GM23338 (cell line): Measurements from ENCODE around the gene HECTD1. TPM values are rescaled to one million over a fixed set of nuclear protein-coding genes. Genes with fewer than 3 reads are reported as not detected.
"Not testable (repeated sequence)": the region's sequence is repeated elsewhere in the genome, so short reads cannot be mapped to it uniquely, and the experiment has no call there.

Source experiments
- ATAC-seq: fragments of 200-7000 bp; cut with Tn5 transposase; 3 replicates; pipeline ENCODE4 v1.9.1; 2020
- DNase-seq: peaks from one replicate; pipeline ENCODE4 v3.0.0-alpha.2; 2015; ENCODE audit warnings: low spot score
- H2AFZ ChIP-seq: fragments of 200-600 bp; sonication (generic); 2 replicates; pipeline ENCODE4 v1.8.0; 2016; ENCODE audit warnings: antibody characterized with exemption, mild to moderate bottlenecking, moderate library complexity
- H3F3A ChIP-seq: fragments of 200-600 bp; sonication (generic); replicated peaks from 2 replicates; pipeline ENCODE4 v1.8.0; 2017; ENCODE audit warnings: antibody characterized with exemption, mixed run types, low read depth
- H3K27ac ChIP-seq: fragments of 200-600 bp; sonication (generic); 2 replicates; pipeline ENCODE4 v1.6.1; 2016; ENCODE audit warnings: low read depth
- H3K27me3 ChIP-seq: fragments of 200-600 bp; sonication (generic); 2 replicates; pipeline ENCODE4 v1.8.0; 2016; ENCODE audit warnings: mild to moderate bottlenecking, mixed run types, moderate library complexity; ENCODE audit not compliant: insufficient read depth
- H3K36me3 ChIP-seq: fragments of 200-600 bp; sonication (generic); 2 replicates; pipeline ENCODE4 v1.8.0; 2016; ENCODE audit warnings: mild to moderate bottlenecking; ENCODE audit not compliant: insufficient read depth
- H3K4me1 ChIP-seq: fragments of 200-600 bp; sonication (generic); 2 replicates; pipeline ENCODE4 v1.8.0; 2016; ENCODE audit warnings: mild to moderate bottlenecking, moderate library complexity; ENCODE audit not compliant: insufficient read depth
- H3K4me2 ChIP-seq: fragments of 200-600 bp; sonication (generic); 2 replicates; pipeline ENCODE4 v1.7.1; 2017; ENCODE audit warnings: mixed run types
- H3K4me3 ChIP-seq: fragments of 200-600 bp; sonication (generic); 2 replicates; pipeline ENCODE4 v1.6.1; 2016; ENCODE audit warnings: mixed run types
- H3K79me2 ChIP-seq: fragments of 200-600 bp; sonication (generic); replicated peaks from 2 replicates; pipeline ENCODE4 v1.8.0; 2017; ENCODE audit warnings: mild to moderate bottlenecking; ENCODE audit not compliant: insufficient read depth
- H3K9me2 ChIP-seq: fragments of 200-600 bp; sonication (generic); 2 replicates; pipeline ENCODE4 v1.8.0; 2017; ENCODE audit not compliant: insufficient read depth
- H4K20me1 ChIP-seq: fragments of 200-600 bp; sonication (generic); replicated peaks from 2 replicates; pipeline ENCODE4 v1.8.0; 2017; ENCODE audit warnings: mild to moderate bottlenecking; ENCODE audit not compliant: insufficient read depth
- H3K27ac Mint-ChIP-seq: 2 replicates; pipeline ENCODE4 v1.8.0; 2020; ENCODE audit warnings: inconsistent platforms, mild to moderate bottlenecking, moderate library complexity, mixed read lengths
- H3K27me3 Mint-ChIP-seq: 3 replicates; pipeline ENCODE4 v1.8.0; 2022; ENCODE audit warnings: low read depth, mild to moderate bottlenecking, moderate library complexity, mixed read lengths, inconsistent platforms; ENCODE audit not compliant: insufficient read depth, poor library complexity
- H3K36me3 Mint-ChIP-seq: 3 replicates; pipeline ENCODE4 v1.8.0; 2021; ENCODE audit warnings: low read depth, mild to moderate bottlenecking, inconsistent platforms, moderate library complexity, mixed read lengths
- H3K4me1 Mint-ChIP-seq: 3 replicates; pipeline ENCODE4 v1.8.0; 2020; ENCODE audit warnings: mild to moderate bottlenecking, inconsistent platforms, mixed read lengths
- H3K4me3 Mint-ChIP-seq: 3 replicates; pipeline ENCODE4 v1.8.0; 2021; ENCODE audit warnings: moderate library complexity, mild to moderate bottlenecking, inconsistent platforms, mixed read lengths
- H3K9me3 Mint-ChIP-seq: 3 replicates; pipeline ENCODE4 v1.8.0; 2020; ENCODE audit warnings: moderate library complexity, mild to moderate bottlenecking, inconsistent platforms, mixed read lengths
- CREB1 ChIP-seq: fragments of 250-450 bp; sonication (Bioruptor Pico); IDR thresholded peaks from 2 replicates; pipeline ENCODE4 v1.5.0; 2020; ENCODE audit warnings: low read depth, mild to moderate bottlenecking, moderate library complexity
- EZH2 ChIP-seq: fragments of 200-600 bp; sonication (generic); IDR thresholded peaks from one replicate; pipeline ENCODE4 v1.8.0; 2017; ENCODE audit warnings: antibody characterized with exemption, mild to moderate bottlenecking, low read depth; ENCODE audit not compliant: unreplicated experiment
- NANOG ChIP-seq: IDR thresholded peaks from 2 replicates; pipeline ENCODE4 v1.6.1; 2016; ENCODE audit warnings: antibody characterized with exemption, borderline replicate concordance
- STAT1 ChIP-seq: IDR thresholded peaks from one replicate; pipeline ENCODE4 v1.6.1; 2016; ENCODE audit warnings: antibody characterized with exemption; ENCODE audit not compliant: unreplicated experiment
- ZNF331 ChIP-seq: fragments of 250-450 bp; sonication (Bioruptor Pico); IDR thresholded peaks from 2 replicates; pipeline ENCODE4 v1.5.0; 2020; ENCODE audit warnings: low read depth, mild to moderate bottlenecking, moderate library complexity
- ZNF462 ChIP-seq: fragments of 250-450 bp; sonication (Bioruptor Pico); IDR thresholded peaks from 2 replicates; pipeline ENCODE4 v1.5.0; 2020; ENCODE audit warnings: mild to moderate bottlenecking, moderate library complexity
- polyA plus RNA-seq: library from polyadenylated mRNA; unstranded; fragments of >200 nt; fragmentation: Nextera tagmentation; extraction: Ambion mirVana; gene quantifications from 2 replicates; pipeline ENCODE4 v1.2.1, GENCODE V29; 2016
- total RNA-seq: library from RNA; depleted of rRNA; stranded (reverse); fragments of >200 nt; shearing (Covaris generic); gene quantifications from 2 replicates; pipeline ENCODE4 v1.2.3, GENCODE V29; 2014
- TF ChIP-seq, protein P1 (sequence below): IDR thresholded peaks from 2 replicates; pipeline ENCODE4 v1.6.1; 2016; ENCODE audit warnings: antibody characterized with exemption

The HECTD1 gene
- total and polyA plus RNA-seq, 2 experiments from 2014 or later, result 42.1 to 132 TPM

DNA sequence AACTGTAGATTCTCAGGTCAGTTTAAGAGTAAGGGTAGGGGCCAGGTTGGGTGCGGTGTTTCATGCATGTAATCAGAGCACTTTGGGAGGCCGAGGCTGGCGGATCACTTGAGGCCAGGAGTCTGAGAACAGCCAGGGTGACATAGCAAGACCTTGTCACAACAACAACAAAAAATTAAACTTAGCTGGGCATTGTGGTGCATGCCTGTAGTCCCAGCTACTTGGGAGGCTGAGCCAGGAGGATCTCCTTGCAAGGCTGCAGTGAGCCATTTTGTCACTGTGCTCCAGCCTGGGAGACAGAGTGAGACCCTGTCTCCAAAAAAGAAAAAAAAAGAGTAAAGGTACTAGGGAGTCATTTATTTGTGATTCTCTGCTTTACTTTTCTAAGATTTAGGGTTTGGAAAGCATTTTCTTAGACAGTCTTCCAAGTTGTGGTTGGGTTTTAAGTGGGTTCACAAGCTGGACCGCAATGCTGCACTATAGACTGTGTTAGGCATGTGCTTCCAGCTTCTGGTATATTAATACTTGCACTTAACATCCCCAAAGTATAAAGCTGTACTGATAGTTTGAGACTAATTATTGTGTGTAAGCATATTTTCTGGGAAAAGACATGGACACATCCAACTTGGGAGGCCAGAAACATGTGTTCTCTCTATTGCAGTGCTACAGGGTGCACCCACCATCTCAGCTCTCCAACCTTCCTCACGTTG is 49.1 kb upstream of the HECTD1 start (continued):
- no peak for TF ChIP-seq ZNF462 (CRISPR knock-in tag)
- TF ChIP-seq, protein P1, sequence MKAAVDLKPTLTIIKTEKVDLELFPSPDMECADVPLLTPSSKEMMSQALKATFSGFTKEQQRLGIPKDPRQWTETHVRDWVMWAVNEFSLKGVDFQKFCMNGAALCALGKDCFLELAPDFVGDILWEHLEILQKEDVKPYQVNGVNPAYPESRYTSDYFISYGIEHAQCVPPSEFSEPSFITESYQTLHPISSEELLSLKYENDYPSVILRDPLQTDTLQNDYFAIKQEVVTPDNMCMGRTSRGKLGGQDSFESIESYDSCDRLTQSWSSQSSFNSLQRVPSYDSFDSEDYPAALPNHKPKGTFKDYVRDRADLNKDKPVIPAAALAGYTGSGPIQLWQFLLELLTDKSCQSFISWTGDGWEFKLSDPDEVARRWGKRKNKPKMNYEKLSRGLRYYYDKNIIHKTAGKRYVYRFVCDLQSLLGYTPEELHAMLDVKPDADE, result no peak
- TF ChIP-seq STAT1, result no peak
- TF ChIP-seq ZNF331, result no peak
- TF ChIP-seq EZH2, result no peak
- TF ChIP-seq CREB1 (CRISPR knock-in tag), result no peak
- TF ChIP-seq NANOG, result no peak

DNA sequence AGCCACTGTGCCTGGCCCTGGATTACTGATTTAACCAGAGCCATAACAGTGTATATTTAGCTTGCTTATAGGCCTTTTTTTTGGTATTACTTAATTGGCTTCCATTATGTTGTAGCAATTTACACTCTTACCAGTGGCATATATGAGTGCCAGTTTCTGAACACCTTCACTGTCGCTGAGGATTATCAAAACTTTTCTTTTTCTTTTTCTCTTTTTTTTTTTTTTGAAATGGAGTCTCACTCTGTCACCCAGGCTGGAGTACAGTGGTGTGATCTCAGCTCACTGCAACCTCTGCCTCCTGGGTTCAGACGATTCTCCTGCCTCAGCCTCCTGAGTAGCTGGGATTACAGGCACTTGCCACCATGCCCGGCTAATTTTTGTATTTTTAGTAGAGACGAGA is 48.3 kb upstream of the HECTD1 start:
- H3K9me3 Mint-ChIP-seq, result not testable (repeated sequence)

More for the DNA sequence above, 48.3 kb upstream of the HECTD1 start:
- not testable (repeated sequence) for H2AFZ ChIP-seq, H3K4me2 ChIP-seq, H3K36me3 ChIP-seq, H3K4me3 Mint-ChIP-seq, H3K27me3 Mint-ChIP-seq, H3F3A ChIP-seq, H3K27ac ChIP-seq, H3K36me3 Mint-ChIP-seq, H3K4me1 ChIP-seq, H3K79me2 ChIP-seq, H3K4me3 ChIP-seq, H3K27me3 ChIP-seq, H3K27ac Mint-ChIP-seq, H4K20me1 ChIP-seq, H3K9me2 ChIP-seq, H3K4me1 Mint-ChIP-seq, ATAC-seq, DNase-seq
